NCI-H1417 treated with DMSO at 0.1 percent for 48 hours (cell line): ENCODE measurements around the gene TEX30.
"Not testable (repeated sequence)": the region's sequence is repeated elsewhere in the genome, so short reads cannot be mapped to it uniquely, and the experiment has no call there.

Source experiments
- DNase-seq: peaks from one replicate; lab custom pipeline; 2025; lab: John Stamatoyannopoulos, UW

Gene TEX30

DNA sequence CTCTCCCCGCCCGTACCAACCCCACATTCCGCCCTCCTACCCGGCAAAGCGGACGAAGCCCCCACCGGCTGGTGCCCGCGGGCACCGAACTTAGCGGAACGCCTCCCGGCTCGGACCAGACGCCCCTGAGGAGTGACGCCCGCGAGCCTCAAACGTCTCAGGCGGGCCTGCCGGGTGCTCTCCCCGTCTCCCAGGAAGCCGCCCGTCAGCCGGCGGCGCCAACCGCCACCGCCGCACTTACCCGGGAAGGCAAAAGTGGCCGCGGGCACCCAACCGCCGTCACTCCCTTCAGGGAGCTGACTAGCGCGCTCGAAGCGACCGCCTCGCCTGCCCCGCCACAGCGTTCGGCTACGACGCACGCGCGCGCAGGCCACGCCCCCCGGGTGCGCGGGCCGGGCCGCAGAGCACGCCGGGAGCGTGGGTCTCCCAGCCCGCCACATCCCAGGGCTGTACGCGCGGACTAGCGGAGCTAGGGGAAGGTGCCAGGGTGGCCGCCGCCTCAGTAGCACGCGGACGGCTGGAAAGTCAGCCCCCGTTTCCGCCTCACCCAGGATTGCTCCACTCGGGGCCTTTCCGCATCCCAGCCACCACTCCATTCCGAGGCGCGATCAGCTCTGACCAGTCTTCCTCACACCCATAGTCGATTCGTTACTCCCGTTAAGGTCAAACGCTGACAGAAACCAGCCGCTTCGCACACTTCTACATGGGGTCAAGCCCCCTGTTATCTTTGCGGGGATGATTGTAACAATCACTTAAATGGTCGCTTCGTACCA lies at the start of gene TEX30:
TEX30 (minus strand) TSS at position 346 of the 773 bp plus-strand sequence. CDS start 3,760 bp downstream, outside the sequence.
- DNase-seq, result peak; percentile 82

DNA sequence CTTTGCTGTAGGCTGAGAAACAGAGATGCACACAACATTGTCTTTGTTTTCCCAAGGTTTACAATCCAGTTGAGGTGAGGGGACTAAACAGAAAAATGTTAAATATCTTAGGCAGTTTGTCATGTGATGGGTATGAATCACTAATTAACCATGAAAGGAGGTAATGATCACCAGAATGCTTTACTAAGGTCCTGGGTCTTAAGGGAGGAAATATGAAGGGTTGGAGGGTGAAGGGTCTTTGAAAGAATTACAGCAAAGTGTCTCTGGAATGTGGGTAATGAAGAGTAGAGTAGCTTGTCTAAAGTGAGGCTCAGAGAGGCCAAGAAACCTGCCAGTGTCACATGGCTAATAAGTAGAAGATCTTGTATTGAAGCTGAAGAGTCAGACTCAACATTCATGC lies 44.3 kb upstream of the TEX30 start:
- no peak for DNase-seq

DNA sequence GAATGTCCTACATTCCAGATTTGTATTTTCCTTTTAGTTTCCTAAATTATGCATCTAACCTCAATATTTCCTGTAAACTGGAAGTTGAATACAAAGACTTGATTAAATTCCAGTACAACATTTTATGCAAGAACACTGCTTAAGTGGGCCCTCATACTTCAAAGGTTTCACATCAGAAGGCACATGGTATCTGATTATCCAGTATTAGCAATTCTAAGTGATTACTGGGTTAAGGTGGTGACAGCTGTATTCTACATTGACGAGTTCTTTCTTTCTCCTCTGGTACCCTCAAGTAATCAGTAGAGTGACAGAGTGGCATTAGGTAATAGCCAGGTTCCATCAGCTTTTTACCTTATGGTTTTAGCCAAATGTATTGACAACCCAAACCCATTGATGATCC lies 43.7 kb upstream of the TEX30 start:
- no peak for DNase-seq

DNA sequence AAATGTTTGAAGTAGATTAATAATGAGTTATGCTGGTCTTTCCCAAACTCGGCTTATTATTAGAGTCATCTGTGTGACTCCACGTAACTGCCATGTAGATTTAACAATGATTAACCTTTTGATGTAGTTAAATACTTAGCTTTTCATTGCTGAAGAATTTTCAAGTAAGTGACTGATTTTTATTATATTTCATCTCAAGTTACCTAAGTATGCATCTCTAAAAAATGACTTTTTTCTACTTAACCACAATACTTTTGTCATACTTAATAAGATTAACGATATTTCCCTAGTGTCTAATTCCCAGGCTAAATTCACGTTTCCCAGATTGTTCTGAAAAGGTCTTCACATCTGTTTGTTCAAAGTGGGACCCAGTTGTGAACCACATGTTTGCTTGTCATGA lies 43.1 kb upstream of the TEX30 start:
- no peak for DNase-seq

DNA sequence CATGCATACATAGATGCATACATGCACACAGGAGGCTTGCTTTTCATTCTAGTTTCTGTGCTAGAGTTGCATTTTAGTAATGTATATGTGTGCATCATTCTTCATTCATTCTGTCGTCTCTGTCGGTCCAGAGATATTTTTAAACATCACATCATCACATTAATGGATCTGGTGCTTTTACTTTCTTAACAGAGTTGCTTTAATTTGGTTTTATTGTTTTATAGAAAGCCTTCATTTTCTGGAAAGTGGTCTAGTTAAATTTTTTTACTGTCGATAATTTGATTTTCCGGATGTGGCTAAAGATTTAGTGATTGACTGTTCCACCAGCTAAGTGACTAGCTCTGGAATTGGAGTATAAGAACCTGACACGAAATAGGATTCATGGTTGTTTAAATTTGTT lies 42.2 kb upstream of the TEX30 start:
- no peak for DNase-seq

DNA sequence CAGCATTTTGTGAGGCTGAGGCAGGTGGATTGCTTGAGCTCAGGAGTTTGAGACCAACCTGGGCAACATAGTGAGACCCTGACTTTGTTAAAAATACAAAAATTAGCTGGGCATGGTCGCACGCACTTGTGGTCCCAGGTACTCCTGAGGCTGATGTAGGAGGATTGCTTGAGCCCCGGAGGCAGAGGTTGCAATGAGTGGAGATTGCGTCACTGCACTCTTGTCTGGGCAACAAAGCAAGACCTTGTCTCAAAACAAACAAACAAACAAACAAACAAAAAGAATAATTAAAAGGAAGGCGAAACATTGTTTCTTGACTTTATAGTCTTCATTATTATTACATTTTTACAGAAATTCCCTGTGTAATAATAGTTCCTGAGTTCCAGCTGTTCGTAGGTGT lies 41.2 kb upstream of the TEX30 start:
- no peak for DNase-seq

DNA sequence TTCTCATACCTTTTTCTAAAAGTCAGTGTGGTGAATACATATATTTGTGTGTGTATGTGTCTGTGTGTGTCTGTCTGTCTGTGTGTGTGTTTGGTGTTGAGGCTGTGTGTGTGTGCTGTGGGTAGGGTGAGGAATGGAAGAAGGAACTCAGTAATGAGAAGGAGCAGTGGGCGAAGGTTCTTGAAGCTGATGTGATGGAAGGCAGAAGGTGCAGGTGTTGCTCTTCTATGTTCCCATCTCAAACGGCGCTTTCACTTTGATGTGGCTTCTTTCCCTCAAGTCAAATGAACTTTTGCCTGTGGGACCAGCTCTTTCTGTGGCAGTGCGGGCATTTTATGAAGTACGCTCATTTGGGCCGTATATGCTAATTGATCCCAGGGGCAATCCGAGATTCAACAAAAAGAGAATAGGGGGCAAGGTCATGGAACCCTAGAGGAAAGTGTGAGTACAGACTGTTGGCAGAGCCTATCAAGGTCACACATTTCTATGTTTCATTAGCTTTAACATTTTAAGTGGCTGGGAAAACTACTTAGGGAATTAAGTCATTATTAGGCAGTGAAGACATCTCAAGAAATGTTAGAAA lies 40.5 kb upstream of the TEX30 start:
- no peak for DNase-seq

DNA sequence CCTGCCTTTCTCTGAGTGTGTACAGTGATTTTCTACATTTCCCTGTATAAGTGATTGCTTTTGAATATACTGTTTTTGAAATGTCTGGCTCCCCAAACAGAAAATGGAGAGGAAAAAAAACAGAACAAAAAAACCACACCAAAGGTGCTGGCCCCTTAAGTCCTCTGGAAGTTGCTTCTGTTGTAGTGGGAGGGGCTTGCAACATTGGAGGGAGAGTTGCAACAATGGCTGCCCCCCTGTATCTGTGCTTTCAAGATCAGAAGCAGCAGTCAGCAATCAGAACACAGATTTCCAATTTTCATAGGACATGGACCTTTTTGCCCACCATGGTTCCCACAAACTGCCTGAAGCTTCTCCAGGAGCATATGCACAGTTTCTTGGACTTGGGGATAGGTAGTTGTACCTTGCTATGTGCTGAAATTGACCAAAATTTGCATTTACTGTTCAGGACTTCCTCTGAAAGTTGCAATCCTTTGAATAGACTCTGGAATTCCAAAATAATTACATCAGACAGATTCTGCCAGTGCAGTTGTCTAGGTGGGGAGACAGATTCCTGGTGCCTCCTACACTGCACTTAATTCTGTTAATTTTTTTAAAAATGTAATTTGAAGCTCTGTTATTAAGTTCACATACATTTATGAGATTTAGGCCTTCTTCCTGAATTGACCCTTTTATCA lies 39.2 kb upstream of the TEX30 start:
- no peak for DNase-seq

DNA sequence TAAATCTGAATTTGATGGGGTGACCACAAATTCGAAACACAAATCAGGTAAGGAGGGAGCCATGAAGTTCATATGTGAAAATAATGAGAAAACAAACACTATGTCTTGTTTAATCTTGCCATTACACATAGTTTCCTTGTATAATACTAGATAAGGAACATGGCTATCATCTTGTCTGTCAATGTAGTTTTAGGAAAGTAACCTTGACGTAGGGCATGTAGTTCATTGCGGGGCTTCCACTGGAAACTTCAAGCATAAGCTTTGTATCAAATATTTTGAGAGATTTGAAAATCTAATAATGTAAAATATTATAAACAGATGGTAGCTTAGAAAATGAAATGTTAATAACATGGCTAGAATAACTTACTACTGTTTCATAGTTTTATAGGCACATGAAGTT lies 34.1 kb upstream of the TEX30 start:
- DNase-seq, result no peak

DNA sequence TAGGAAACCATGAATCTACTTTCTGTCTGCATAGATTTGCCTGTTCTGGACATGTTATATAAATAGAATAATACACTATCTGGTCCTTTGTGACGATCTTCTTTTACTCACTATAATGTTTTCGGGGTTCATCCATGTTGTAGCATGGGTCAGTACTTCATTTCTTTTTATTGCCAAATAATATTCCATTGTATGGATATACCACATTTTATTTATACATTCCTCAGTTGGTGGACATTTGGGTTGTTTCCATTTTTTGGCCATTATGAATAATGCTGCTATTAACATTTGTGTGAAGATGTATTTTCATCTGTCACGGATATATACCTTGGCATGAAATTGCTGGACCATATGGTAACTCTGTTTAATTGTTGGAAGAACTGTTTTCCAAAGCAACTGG lies 32.1 kb upstream of the TEX30 start:
- DNase-seq, result no peak

DNA sequence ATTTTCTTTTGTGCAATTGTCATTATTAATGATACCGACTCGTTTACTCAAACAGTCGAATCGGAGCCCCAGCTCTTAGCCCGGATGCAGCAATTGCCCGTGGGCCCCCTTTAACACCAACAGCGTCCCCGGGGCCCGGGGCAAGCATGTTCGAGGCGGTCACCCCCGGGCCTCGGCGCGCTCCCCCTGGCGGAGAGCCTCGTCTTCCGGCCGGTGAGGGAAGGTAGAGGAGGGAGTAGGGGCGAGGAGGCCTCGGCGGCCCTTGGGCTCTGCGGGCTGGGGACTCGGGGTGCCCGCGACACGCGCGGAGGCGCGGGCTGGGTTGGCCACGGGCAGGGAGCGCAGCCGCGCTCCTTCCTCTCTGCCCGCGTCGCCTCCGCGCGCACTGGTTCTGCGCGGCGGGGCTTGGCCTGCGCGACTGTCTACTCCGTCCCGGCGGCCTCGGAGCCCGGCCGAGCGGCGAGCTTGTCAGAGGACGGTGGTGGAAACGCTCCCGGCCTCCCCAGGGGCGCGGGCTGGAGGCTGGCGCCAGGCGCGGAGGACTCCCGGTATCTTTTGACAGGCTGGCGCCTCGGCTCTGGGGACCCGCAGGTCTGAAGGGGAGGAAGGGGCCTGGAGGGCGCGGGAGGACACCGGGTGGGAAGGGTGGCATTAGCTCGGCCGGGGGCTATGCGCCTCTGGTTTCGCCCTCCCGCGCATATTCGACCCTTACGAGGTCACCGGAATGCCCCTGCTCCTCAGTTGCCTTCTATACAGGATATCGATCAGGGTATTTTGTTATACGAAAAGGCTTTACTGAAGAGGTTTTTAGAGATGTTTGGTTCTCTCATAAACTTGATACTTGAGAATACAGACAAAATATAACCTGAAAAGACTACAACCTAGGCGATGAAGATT lies 26.8 kb upstream of the TEX30 start:
- DNase-seq, result no peak

DNA sequence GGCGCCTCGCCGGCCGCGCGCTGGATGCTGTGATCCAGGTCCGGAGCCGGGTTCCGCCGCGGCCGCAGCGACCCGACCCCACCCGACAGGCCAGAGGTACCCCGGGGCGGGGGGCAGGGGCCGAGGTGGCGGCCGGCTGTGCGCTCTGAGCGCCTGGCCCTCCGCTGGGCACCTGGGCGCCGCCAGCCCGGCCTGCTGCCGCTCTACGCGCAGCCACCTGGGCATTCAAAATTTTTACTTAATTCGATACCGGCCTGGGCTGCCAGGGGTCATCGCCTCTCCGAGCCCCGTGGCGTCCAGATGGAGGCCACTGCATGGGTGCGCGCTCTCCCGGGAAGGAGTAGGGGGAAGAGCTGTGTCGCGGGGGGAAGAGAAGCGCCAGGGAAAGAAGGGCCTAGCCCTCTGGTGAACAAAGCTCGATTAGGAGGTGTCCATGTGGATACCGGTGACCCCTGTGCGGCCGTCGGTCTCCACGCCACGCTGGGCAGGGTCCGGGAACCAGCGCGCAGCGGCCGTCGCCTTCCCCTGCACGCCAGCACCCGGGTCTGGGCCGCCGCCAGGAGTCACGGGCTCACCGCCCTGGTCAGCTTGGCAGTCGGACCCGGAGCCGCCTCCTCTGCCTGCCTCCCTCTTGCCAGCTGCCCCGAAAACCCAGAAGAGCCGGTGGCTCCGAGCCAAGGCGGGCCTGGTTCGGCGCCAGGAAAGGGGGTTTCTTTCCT lies 26.0 kb upstream of the TEX30 start:
- DNase-seq, result no peak

DNA sequence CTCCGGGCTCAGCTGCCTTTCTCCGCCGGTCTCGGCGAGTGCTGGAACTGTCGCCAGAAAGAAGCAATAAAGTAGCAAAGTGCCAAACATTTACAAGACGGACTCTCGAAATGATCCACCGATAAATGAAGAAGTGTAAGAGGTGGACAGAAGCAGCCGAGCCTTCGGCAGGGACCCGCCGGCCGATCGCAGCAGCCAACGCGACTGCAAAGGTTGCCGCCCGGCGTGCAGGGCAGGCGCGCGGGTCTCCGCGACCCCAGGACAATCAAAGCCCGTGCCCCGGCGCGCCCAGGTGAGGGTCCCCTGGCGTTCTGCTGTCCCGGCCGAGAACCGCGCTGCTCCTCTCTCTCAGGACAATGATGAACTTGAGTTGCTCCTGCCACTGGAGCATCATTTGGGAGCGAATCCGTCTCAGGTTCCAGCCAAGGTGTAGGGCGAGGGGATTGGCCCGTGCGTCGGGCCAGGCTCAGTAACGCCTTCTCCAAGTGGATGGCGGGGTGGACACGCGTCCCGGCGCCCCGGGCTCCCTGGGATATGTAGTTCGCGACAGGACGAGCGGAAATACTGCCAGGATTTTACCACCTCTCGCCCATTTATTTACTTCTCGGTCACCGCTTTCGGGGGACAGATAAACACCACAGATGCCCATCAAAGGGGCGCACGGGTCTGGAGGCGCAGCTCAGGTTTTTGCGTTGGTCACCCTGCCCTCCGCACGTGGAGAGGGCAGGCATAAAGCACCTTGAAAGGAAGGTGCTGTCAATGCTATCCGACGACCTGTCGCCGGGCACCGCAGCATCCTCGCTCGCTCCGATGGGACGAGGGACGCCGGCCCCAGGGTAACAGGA lies 25.2 kb upstream of the TEX30 start, which contains the start of the genes BIVM and POGLUT2:
BIVM (plus strand) TSS at position 539 of the 845 bp plus-strand sequence. CDS start 8,149 bp downstream, outside the sequence.
POGLUT2 (minus strand) TSS at position 396 of the 845 bp plus-strand sequence; CDS start at position 90, 306 bp downstream.
- DNase-seq, result peak; percentile 64

DNA sequence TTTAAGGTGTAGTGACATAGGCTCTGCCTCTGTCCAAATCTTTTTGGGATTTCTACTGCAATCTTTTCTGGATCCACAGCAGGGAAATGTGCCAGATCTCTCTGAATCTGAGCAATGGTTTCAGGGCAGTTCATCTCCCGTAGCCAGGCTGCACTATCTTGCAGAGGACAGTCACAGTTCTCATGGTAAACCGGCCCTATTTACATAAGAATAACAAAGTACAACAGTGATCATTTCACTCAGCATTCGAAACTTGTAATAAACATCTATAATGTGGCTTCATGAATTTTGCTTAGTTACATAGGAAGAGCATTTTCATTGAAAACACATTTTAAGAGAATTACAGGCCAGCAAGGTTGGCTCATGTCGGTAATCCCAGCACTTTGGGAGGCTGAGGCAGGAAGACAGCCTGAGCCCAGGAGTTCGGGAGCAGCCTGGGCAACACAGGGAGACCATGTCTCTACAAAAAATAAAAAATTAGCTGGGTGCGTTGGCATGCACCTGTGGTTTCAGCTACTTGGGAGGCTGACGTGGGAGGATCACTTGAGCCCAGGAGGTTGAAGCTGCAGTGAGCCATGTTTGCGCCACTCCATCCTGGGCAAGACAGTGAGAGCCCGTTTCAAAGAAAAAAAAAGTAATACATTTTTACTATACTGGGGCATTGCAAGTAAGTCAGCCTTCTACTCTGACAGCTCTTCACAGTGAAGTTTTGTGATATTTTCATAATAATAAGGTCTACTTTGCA lies 20.2 kb upstream of the TEX30 start:
- no peak for DNase-seq

DNA sequence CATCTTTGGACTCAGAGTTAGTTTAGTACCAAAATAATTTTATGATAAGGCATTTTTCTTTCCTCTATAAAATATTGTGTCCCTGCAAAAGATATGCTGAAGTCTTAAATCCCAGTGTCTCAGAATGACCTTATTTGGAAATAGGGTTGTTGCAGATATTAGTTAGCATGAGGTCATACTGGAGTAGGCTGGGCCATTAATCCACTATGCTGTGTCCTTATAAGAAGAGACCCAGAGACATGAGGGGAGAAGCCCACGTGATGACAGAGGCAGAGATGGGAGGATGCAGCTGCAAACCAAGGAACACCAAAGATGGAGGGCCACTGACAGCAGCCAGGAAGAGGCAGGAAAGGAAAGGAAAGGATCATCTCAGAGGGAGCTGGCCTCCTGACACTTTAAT lies 18.8 kb upstream of the TEX30 start:
- no peak for DNase-seq

DNA sequence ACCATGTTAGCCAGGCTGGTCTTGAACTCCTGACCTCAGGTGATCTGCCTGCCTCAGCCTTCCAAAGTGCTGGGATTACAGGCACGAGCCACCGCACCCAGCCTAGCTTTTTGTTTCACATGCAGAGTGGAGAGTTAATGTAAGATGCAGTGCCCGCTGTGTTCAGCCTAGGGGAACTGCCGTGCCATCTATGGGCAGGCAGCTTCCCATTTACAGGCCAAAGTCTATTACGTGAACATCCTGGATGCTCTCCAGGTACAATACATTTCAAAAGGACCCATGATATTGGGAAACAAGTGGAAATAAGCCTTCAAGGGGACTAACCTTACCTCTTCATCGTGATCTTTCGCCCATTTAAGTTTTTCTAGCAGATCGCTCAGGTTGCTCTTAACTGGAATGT lies 15.1 kb upstream of the TEX30 start:
- DNase-seq, result no peak

DNA sequence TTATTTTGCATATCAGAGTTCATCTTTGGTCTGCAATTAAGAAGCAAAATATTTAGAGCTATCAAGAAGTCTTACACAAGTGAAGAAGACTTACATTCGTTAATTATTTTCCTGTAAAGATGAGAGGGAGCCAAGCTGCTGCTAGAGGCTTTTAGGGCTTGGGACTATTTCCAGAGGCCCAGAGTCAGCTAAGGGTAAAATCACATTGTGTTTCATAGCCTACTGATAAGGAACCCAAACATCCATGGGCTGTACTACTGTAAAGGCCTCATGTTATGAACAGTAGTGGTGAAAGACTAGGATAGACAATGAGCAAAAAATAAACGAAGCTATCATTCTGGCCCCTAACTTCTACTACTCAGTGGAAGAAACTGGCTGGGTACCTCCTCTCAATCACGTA lies 10.9 kb upstream of the TEX30 start:
- no peak for DNase-seq

DNA sequence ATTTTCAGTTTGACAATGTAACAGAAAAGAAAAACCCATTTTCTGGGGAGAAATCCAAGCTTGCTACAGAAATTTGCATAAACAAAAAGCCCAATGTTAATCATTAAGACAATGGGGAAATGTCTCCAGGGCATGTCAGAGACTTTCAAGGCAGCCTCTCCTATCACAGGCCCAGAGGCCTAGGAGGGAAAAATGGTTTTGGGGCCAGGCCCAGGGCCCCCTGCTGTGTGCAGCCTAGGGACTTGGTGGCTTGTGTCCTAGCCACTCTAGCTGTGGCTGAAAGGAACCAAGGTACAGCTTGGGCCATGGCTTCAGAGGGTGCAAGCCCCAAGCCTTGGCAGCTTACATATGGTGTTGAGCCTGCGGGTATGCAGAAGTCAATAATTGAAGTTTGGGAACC lies 8.0 kb upstream of the TEX30 start:
- no peak for DNase-seq

DNA sequence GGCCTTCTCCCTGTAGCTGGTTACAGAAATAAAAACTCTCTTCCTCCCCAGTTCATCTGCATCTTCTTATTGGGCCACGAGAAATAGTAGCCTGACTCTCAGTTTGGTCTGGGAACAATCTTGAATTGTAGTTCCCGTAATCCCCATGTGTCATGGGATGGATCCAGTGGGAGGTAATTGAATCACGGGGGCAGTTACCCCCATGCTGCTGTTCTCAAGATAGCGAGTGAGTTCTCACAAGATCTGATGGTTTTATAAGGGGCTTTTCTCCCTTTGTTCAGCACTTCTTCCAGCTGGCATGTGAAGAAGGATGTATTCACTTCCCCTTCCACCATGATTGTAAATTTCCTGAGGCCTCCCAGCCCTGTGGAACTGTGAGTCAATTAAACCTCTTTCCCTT lies 7.1 kb upstream of the TEX30 start:
- DNase-seq, result not testable (repeated sequence)
